SK-N-SH treated with all-trans-retinoic acid at 6 μM for 48 hours (cell line): ENCODE data around the gene DNMT3A.

Experiments
- ARNTL ChIP-seq: fragments of 450-650 bp; formaldehyde crosslinking; IDR thresholded peaks from 2 replicates; pipeline ENCODE4 v1.5.0; 2020; ENCODE audit warnings: low read depth, mild to moderate bottlenecking, moderate library complexity, borderline replicate concordance
- BACH2 ChIP-seq: fragments of 250-450 bp; sonication (Bioruptor Pico); IDR thresholded peaks from 2 replicates; pipeline ENCODE4 v1.9.0; 2021; ENCODE audit warnings: mild to moderate bottlenecking, borderline replicate concordance
- CSDC2 ChIP-seq: fragments of 250-450 bp; sonication (Bioruptor Pico); IDR thresholded peaks from 2 replicates; pipeline ENCODE4 v1.5.0; 2020; ENCODE audit warnings: mild to moderate bottlenecking, moderate library complexity
- ESRRG ChIP-seq: fragments of 250-450 bp; sonication (Bioruptor Pico); IDR thresholded peaks from 2 replicates; pipeline ENCODE4 v1.6.1; 2021; ENCODE audit warnings: mild to moderate bottlenecking
- GLIS3 ChIP-seq: fragments of 250-450 bp; sonication (Bioruptor Pico); IDR thresholded peaks from 2 replicates; pipeline ENCODE4 v1.5.0; 2020; ENCODE audit warnings: mild to moderate bottlenecking, moderate library complexity
- ISL1 ChIP-seq: fragments of 250-450 bp; sonication (Bioruptor Pico); IDR thresholded peaks from 2 replicates; pipeline ENCODE4 v2.1.2; 2022; ENCODE audit warnings: mild to moderate bottlenecking, moderate library complexity
- OSR1 ChIP-seq: fragments of 250-450 bp; sonication (Bioruptor Pico); IDR thresholded peaks from 2 replicates; pipeline ENCODE4 v1.8.0; 2022; ENCODE audit warnings: moderate library complexity, mild to moderate bottlenecking, inconsistent platforms
- PATZ1 ChIP-seq: fragments of 250-450 bp; sonication (Bioruptor Pico); IDR thresholded peaks from 2 replicates; pipeline ENCODE4 v1.8.0; 2020; ENCODE audit warnings: mild to moderate bottlenecking, moderate library complexity, borderline replicate concordance
- PPARA ChIP-seq: fragments of 250-450 bp; sonication (Bioruptor Pico); IDR thresholded peaks from 2 replicates; pipeline ENCODE4 v1.5.0; 2020; ENCODE audit warnings: mild to moderate bottlenecking, borderline replicate concordance
- RARB ChIP-seq: fragments of 250-450 bp; sonication (Bioruptor Pico); IDR thresholded peaks from 2 replicates; pipeline ENCODE4 v1.8.0; 2021; ENCODE audit warnings: mild to moderate bottlenecking, moderate library complexity
- SNAI2 ChIP-seq: fragments of 250-450 bp; sonication (Bioruptor Pico); IDR thresholded peaks from 2 replicates; pipeline ENCODE4 v1.5.0; 2020; ENCODE audit warnings: mild to moderate bottlenecking, moderate library complexity
- ZFP30 ChIP-seq: fragments of 450-650 bp; formaldehyde crosslinking; IDR thresholded peaks from 2 replicates; pipeline ENCODE4 v1.5.0; 2022; ENCODE audit warnings: mild to moderate bottlenecking, moderate library complexity
- ZNF565 ChIP-seq: fragments of 450-650 bp; formaldehyde crosslinking; conservative IDR thresholded peaks from 2 replicates; pipeline ENCODE4 v1.5.0; 2020; ENCODE audit warnings: low read depth, mild to moderate bottlenecking, moderate library complexity
- TF ChIP-seq, protein P1 (sequence below): fragments of 250-450 bp; sonication (Bioruptor Pico); IDR thresholded peaks from 2 replicates; pipeline ENCODE4 v1.5.0; 2020; ENCODE audit warnings: mild to moderate bottlenecking, moderate library complexity

DNA sequence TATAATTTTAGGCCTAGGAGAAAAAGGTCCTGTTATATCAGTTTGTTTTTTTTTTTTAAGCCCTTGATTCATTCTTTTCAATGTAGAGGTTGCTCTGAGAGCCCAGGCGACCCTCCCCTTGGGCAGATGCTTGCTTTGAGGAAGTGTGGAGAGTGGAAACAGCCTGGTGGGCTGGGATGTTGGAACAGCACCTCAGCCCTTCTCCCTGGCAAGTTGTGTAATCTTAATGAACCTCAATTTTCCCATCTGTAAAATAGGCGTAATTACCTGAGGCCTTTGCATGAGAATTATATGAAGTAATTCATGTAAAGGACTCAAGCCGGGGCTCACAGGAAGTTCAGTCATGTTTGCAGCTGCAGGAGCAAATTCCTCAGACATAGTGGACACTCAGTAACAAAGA, 123.6 kb downstream of the DNMT3A start:
- TF ChIP-seq PPARA: no peak
- TF ChIP-seq ARNTL (CRISPR knock-in tag): no peak
- TF ChIP-seq, protein P1, sequence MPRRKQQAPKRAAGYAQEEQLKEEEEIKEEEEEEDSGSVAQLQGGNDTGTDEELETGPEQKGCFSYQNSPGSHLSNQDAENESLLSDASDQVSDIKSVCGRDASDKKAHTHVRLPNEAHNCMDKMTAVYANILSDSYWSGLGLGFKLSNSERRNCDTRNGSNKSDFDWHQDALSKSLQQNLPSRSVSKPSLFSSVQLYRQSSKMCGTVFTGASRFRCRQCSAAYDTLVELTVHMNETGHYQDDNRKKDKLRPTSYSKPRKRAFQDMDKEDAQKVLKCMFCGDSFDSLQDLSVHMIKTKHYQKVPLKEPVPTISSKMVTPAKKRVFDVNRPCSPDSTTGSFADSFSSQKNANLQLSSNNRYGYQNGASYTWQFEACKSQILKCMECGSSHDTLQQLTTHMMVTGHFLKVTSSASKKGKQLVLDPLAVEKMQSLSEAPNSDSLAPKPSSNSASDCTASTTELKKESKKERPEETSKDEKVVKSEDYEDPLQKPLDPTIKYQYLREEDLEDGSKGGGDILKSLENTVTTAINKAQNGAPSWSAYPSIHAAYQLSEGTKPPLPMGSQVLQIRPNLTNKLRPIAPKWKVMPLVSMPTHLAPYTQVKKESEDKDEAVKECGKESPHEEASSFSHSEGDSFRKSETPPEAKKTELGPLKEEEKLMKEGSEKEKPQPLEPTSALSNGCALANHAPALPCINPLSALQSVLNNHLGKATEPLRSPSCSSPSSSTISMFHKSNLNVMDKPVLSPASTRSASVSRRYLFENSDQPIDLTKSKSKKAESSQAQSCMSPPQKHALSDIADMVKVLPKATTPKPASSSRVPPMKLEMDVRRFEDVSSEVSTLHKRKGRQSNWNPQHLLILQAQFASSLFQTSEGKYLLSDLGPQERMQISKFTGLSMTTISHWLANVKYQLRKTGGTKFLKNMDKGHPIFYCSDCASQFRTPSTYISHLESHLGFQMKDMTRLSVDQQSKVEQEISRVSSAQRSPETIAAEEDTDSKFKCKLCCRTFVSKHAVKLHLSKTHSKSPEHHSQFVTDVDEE (CRISPR knock-in tag): no peak
- TF ChIP-seq ESRRG (CRISPR knock-in tag): no peak
- no peak for TF ChIP-seq RARB (CRISPR knock-in tag)
- TF ChIP-seq OSR1 (CRISPR knock-in tag): no peak
- TF ChIP-seq GLIS3 (CRISPR knock-in tag): no peak
- TF ChIP-seq PATZ1 (CRISPR knock-in tag): no peak
- TF ChIP-seq SNAI2: no peak
- TF ChIP-seq CSDC2 (CRISPR knock-in tag): no peak
- TF ChIP-seq BACH2 (CRISPR knock-in tag): no peak
- TF ChIP-seq ZFP30: no peak
- TF ChIP-seq ISL1: no peak
- no peak for TF ChIP-seq ZNF565 (CRISPR knock-in tag)
